Measurements from ENCODE around the gene HSD17B3. TPM values are rescaled to one million over a fixed set of nuclear protein-coding genes. Genes with fewer than 3 reads are reported as not detected.

The HSD17B3 gene
- total RNA-seq, 2 donors from 2014 or later = not detected

- Histone ChIP-seq H3K4me3 (no peak overlapping the region), H3K27me3 (no peaks in the 10 kb centered on the region), H3K36me3 (no peaks in the 10 kb centered on the region), H3K27ac (peak overlapping the region; percentile 43 to 63), H3K9me3 (no peaks in the 10 kb centered on the region), H3K4me1 (peaks cover 0 to 19% of the 10 kb centered on the region in 2 donors)
- TF ChIP-seq CTCF (IDR thresholded peaks at IDR 0.05) = no peak
- no peak for DNase-seq (ENCODE audit: low spot score)
Observed at GRCh38 chr9:96232164-96232538, 69.8 kb downstream of the HSD17B3 start.

- Histone ChIP-seq H3K4me1 (peaks cover 0 to 9% of the 10 kb centered on the region in 2 donors), H3K9me3 (no peaks in the 10 kb centered on the region), H3K27me3 (no peaks in the 10 kb centered on the region), H3K36me3 (no peaks in the 10 kb centered on the region), H3K4me3 (no peak overlapping the region), H3K27ac (no peak overlapping the region)
- no peak for TF ChIP-seq CTCF (IDR thresholded peaks at IDR 0.05)
- no peak for DNase-seq (ENCODE audit: low spot score)
Observed at GRCh38 chr9:96230002-96230401, 72.0 kb downstream of the HSD17B3 start.

DNA sequence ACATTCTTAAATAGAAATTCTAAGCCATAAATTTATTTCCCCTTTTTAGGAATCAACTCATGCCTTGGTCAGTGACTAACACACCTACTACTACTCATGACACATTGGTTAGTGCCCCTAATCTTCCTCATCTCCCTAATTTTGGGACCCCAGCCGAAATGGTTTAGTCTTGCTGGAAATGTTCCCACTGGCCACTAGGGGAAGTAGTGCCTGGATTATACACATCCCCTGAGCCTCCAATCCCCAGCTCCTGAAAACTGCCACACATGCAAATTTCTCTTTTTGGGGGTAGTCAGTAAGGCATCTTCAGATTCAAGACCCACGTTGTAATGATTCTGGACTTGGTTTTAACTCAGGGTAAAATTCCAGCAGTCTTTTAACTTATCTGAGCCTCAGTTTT lies 79.8 kb downstream of the HSD17B3 start:
- peak in 1 of 2 donors; percentile 48 for TF ChIP-seq CTCF (IDR thresholded peaks at IDR 0.05)
- Histone ChIP-seq H3K27me3 (no peaks in the 10 kb centered on the region), H3K4me3 (no peak overlapping the region), H3K9me3 (peaks cover 0 to 8% of the 10 kb centered on the region in 2 donors), H3K36me3 (no peaks in the 10 kb centered on the region), H3K27ac (no peak overlapping the region), H3K4me1 (peaks cover 0 to 26% of the 10 kb centered on the region in 2 donors)
- DNase-seq (ENCODE audit: low spot score) = no peak

DNA sequence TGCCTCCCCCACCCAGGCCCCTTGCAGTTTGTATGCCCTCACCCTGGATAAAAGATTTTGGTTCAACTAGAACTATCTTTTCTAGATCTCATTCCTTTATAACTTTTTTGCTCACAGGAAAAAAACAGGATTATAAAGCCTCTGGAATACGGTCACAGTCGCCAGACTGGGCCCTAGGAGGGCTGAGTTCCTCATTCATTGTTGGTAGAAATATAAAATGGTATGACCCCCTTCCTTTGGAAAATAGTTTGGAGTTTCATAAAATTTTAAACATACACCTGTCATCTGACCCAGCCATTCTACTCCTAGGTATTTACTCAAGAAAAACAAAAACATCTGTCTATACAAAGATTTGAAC lies 82.1 kb downstream of the HSD17B3 start:
- H3K9me3 ChIP-seq = peaks cover 0 to 8% of the 10 kb centered on the region in 2 donors
- no peak for TF ChIP-seq CTCF (IDR thresholded peaks at IDR 0.05)
- peaks cover 0 to 31% of the 10 kb centered on the region in 2 donors for H3K4me1 ChIP-seq
- no peaks in the 10 kb centered on the region for H3K36me3 ChIP-seq
- no peak for DNase-seq (ENCODE audit: low spot score)
- peak overlapping the region in 1 of 2 donors; percentile 41 for H3K4me3 ChIP-seq
- no peak overlapping the region for H3K27ac ChIP-seq
- no peaks in the 10 kb centered on the region for H3K27me3 ChIP-seq

GRCh38 chr9:96219026-96219899 lies 82.7 kb downstream of the HSD17B3 start:
- DNase-seq (ENCODE audit: low spot score) = peak; percentile 77
- peaks cover 0 to 31% of the 10 kb centered on the region in 2 donors for H3K4me1 ChIP-seq
- H3K9me3 ChIP-seq = peaks cover 0 to 3% of the 10 kb centered on the region in 2 donors
- no peaks in the 10 kb centered on the region for H3K36me3 ChIP-seq
- peak overlapping the region; percentile 6 to 53 for H3K27ac ChIP-seq
- TF ChIP-seq CTCF (IDR thresholded peaks at IDR 0.05) = peak; percentile 75 to 90
- no peaks in the 10 kb centered on the region for H3K27me3 ChIP-seq
- H3K4me3 ChIP-seq = peak overlapping the region in 1 of 2 donors; percentile 41

Data from right atrium auricular region (tissue), 2 donors.